Stimulated activated CD4-positive, alpha-beta T cell treated with anti-CD3 and anti-CD28 coated beads, TNF-alpha, amount 100 ng/mL, for 4 hours (primary cell): ENCODE measurements around the gene GIN1.
A peak's percentile ranks its signal among the peaks of the same experiment; 100 is the strongest.
"Not testable (repeated sequence)": the region's sequence is repeated elsewhere in the genome, so short reads cannot be mapped to it uniquely, and the experiment has no call there.

Experiments
- DNase-seq, 3 experiments: peaks; one replicate each; pipeline ENCODE4 v3.0.0-alpha.2; 2020; ENCODE audit warnings: low read depth in 3 of 3

Gene GIN1

GRCh38 chr5:103119765-103120606 lies at the start of gene GIN1, which contains the start of gene PPIP5K2:
TSS of gene GIN1 (minus strand) at chr5:103120138. CDS start at chr5:103108707, 11,431 bp downstream.
TSS of gene PPIP5K2 (plus strand) at chr5:103120301. CDS start at chr5:103129590, 9,289 bp downstream.
- DNase-seq, result peak; percentile 89 to 96 (median 95)

GRCh38 chr5:103166706-103167105 lies 46.8 kb upstream of the GIN1 start:
- DNase-seq, result no peak

- no peak for DNase-seq
These were observed 31.2 kb upstream of the GIN1 start for GRCh38 chr5:103151156-103151555.

GRCh38 chr5:103148213-103148612 lies 28.3 kb upstream of the GIN1 start:
- DNase-seq, result no peak

GRCh38 chr5:103145196-103145595 lies 25.3 kb upstream of the GIN1 start:
- DNase-seq, result no peak

- not testable (repeated sequence) for DNase-seq
These were observed 22.2 kb upstream of the GIN1 start for GRCh38 chr5:103142132-103142531.

GRCh38 chr5:103139264-103139865 lies 19.4 kb upstream of the GIN1 start:
- DNase-seq, result peak; percentile 52 to 73 (median 54)

- DNase-seq, result no peak
These were observed 18.3 kb upstream of the GIN1 start for GRCh38 chr5:103138202-103138690.

- no peak for DNase-seq
These were observed 15.5 kb upstream of the GIN1 start for GRCh38 chr5:103135461-103135860.

- DNase-seq, result no peak
These were observed 13.3 kb upstream of the GIN1 start for GRCh38 chr5:103133231-103133630.

- DNase-seq, result no peak
These were observed 12.7 kb upstream of the GIN1 start for GRCh38 chr5:103132684-103133083.

GRCh38 chr5:103128202-103128601 lies 8.3 kb upstream of the GIN1 start:
- no peak for DNase-seq

GRCh38 chr5:103127292-103127817 lies 7.4 kb upstream of the GIN1 start:
- no peak for DNase-seq

GRCh38 chr5:103126557-103126956 lies 6.6 kb upstream of the GIN1 start:
- DNase-seq, result no peak

GRCh38 chr5:103122242-103122641 lies 2.3 kb upstream of the GIN1 start:
- DNase-seq, result no peak

GRCh38 chr5:103120607-103121200 lies 766 bp upstream of the GIN1 start:
- DNase-seq, result no peak

- DNase-seq, result no peak
These were observed 721 bp downstream of the GIN1 start for GRCh38 chr5:103119070-103119764.

GRCh38 chr5:103117471-103117991 lies 2.4 kb downstream of the GIN1 start:
- no peak for DNase-seq

GRCh38 chr5:103114440-103114839 lies 5.5 kb downstream of the GIN1 start:
- DNase-seq, result no peak

- no peak for DNase-seq
These were observed 7.0 kb downstream of the GIN1 start for GRCh38 chr5:103112910-103113309.

- no peak for DNase-seq
These were observed 8.5 kb downstream of the GIN1 start for GRCh38 chr5:103111468-103111867.
